ENCODE results near the gene GARRE1. TPM values are rescaled to one million over a fixed set of nuclear protein-coding genes. Genes with fewer than 3 reads are reported as not detected.

GARRE1 gene
- total and polyA plus RNA-seq, 2 of the 13 experiments (the other 11 are each of a cell fraction or from before 2014, with no cell fraction given): 8.0 to 11.7 TPM

- CTCF ChIA-PET (ENCODE audit: low intra/inter-chr PET ratio, low total read pairs): no interaction called here
- no peak overlapping the region for H3K9ac ChIP-seq (ENCODE audit: insufficient read depth, low read depth, low read length)
- H3K4me2 ChIP-seq (ENCODE audit: low read depth, low read length): no peak overlapping the region
- H3K4me3 ChIP-seq (replicated peaks in 1 of 3; ENCODE audit: insufficient read depth in 1 of 3, low read depth in 2 of 3, low read length in 3 of 3): no peak overlapping the region
- ATAC-seq: no peak
- 90% methylated on average over 4 of the region's 4 CpGs for WGBS (ENCODE audit: low lambda C conversion rate)
- no peak for FAIRE-seq
- intact Hi-C loops (cut with micrococcal nuclease; ENCODE audit: unreplicated experiment): no loop called here
- H2AFZ ChIP-seq (ENCODE audit: low read length): no peak overlapping the region
- BruUV-seq (replicated peaks): no TSS peak
- in situ Hi-C loops (cut with HindIII; ENCODE audit: extremely low pct_ligation_motif_present, low pct_unique_long_range_greater_than_20kb): no loop called here
- H3K4me1 ChIP-seq (ENCODE audit: insufficient read depth, low read length): peaks cover 21% of the 10 kb centered on the region
- peaks cover 11 to 43% of the 10 kb centered on the region in 2 experiments for H3K36me3 ChIP-seq (replicated peaks in 1 of 2; ENCODE audit: control insufficient read depth in 1 of 2, insufficient read depth in 2 of 2, low read length in 2 of 2)
- no peak overlapping the region for H3K27ac ChIP-seq (ENCODE audit: extremely low read length, insufficient read depth, low read length)
- POLR2A ChIA-PET: no interaction called here
- H3K27me3 ChIP-seq (ENCODE audit: control insufficient read depth in 1 of 2, insufficient read depth in 2 of 2, low read length in 2 of 2): no peaks in the 10 kb centered on the region
- no peaks in the 10 kb centered on the region for H3K79me2 ChIP-seq (ENCODE audit: insufficient read depth, low read length)
- DNase-seq (ENCODE audit: low spot score): no peak
- no peaks in the 10 kb centered on the region for H4K20me1 ChIP-seq (ENCODE audit: insufficient read depth, low read length)
- no peak for TF ChIP-seq ZKSCAN1 (IDR thresholded peaks at IDR 0.05; ENCODE audit: low read length)
- TF ChIP-seq RBM22 (optimal IDR thresholded peaks at IDR 0.05; ENCODE audit: low read length): peak; percentile 80
- no peaks in the 10 kb centered on the region for H3K9me3 ChIP-seq (ENCODE audit: low read length)
Measured at GRCh38 chr19:34229721-34230120, 24.6 kb upstream of the GARRE1 start.

GRCh38 chr19:34230820-34231219 is 23.5 kb upstream of the GARRE1 start:
- intact Hi-C loops (cut with micrococcal nuclease; ENCODE audit: unreplicated experiment) (no loop called here), in situ Hi-C loops (cut with HindIII; ENCODE audit: extremely low pct_ligation_motif_present, low pct_unique_long_range_greater_than_20kb) (no loop called here)
- Histone ChIP-seq H3K4me3 (replicated peaks in 1 of 3; ENCODE audit: insufficient read depth in 1 of 3, low read depth in 2 of 3, low read length in 3 of 3) (no peak overlapping the region), H2AFZ (ENCODE audit: low read length) (no peak overlapping the region), H3K27me3 (ENCODE audit: control insufficient read depth in 1 of 2, insufficient read depth in 2 of 2, low read length in 2 of 2) (no peaks in the 10 kb centered on the region), H3K36me3 (replicated peaks in 1 of 2; ENCODE audit: control insufficient read depth in 1 of 2, insufficient read depth in 2 of 2, low read length in 2 of 2) (peaks cover 8 to 32% of the 10 kb centered on the region in 2 experiments), H4K20me1 (ENCODE audit: insufficient read depth, low read length) (no peaks in the 10 kb centered on the region), H3K79me2 (ENCODE audit: insufficient read depth, low read length) (no peaks in the 10 kb centered on the region), H3K9me3 (ENCODE audit: low read length) (no peaks in the 10 kb centered on the region), H3K9ac (ENCODE audit: insufficient read depth, low read depth, low read length) (no peak overlapping the region), H3K4me1 (ENCODE audit: insufficient read depth, low read length) (peaks cover 12% of the 10 kb centered on the region), H3K27ac (ENCODE audit: extremely low read length, insufficient read depth, low read length) (no peak overlapping the region), H3K4me2 (ENCODE audit: low read depth, low read length) (no peak overlapping the region)
- BruUV-seq (replicated peaks): no TSS peak
- FAIRE-seq (no peak), ATAC-seq (no peak), DNase-seq (ENCODE audit: low spot score) (no peak)
- CTCF ChIA-PET (ENCODE audit: low intra/inter-chr PET ratio, low total read pairs): no interaction called here
- 0 out of 4 replicates have a peak, but pooled peaks of 1 of the 2 experiments have one; percentile 22 for TF ChIP-seq POLR2A (IDR thresholded peaks at IDR 0.05; ENCODE audit: insufficient read depth in 1 of 2, low read depth in 2 of 2, low read length in 2 of 2)
- no peak for TF ChIP-seq KDM3A (CRISPR knock-in tag; IDR thresholded peaks at IDR 0.05; ENCODE audit: low read depth)
- 97% methylated on average over 10 of the region's 10 CpGs for WGBS (ENCODE audit: low lambda C conversion rate)
- POLR2A ChIA-PET: no interaction called here
